ENCODE measurements around the gene ARID4B.
"Not testable (repeated sequence)": the region's sequence is repeated elsewhere in the genome, so short reads cannot be mapped to it uniquely, and the experiment has no call there.

Gene ARID4B

DNA sequence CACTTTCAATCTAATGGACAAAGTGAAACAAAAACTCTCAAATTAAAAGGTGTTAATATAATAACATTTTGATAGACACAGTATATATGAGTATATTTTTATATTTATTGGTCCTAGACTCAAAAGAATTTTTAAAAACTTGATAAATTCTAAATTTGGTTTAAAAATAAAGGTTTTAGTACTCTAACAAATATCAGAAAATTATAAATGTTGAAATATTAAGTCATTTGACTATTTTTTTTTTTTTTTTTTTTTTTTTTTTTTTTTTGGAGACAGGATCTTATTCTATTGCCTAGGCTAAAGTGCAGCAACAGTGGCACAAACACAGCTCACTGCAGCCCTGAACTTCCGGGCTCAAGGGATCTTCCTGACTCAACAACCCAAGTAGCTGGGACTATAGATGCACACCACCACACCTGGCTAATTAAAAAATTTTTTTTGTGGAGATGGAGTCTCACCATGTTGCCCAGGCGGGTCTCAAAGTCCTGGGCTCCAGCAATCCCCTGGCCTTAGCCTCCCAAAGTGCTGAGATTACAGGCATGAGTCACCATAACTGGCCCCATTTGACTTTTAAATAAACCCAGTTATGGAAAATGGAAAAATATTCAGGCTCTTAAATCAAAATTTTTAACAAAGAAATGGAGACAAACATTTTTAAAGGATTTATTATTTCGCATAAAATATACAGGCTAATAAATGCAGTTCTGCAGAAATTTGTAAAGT lies 106.2 kb downstream of the ARID4B start:
- DNase-seq: no peak

DNA sequence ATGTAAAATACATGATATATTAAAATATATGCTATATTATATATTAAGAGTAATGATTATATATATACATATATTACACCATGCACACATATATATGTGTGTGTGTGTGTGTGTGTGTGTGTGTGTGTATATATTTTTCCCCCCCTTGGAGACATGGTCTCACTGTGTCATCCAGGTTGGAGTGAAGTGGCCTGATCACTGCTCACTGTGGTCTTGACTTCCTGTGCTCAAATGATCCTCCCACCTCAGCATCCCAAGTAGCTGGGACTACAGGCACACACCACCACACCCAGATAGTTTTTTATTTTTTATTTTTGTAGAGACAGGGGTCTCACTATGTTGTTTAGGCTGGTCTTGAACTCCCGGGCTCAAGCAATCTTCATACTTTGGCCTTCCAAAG lies 112.5 kb downstream of the ARID4B start:
- DNase-seq: no peak

DNA sequence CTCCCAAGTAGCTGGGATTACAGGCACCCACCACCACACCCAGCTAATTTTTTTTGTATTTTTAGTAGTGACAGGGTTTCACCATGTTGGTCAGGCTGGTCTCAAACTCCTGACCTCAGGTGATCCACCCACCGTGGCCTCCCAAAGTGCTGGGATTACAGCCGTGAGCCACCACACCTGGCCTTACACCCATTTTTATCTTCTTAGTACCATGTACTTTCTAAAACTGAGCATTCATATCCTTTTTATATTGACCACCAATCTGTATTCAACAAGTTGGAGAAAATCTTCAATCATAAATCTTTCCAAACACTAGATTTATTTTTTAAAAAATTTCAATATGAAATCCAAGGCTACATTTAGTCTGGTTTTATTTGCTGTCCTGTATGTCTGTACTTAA lies 113.0 kb downstream of the ARID4B start:
- DNase-seq: not testable (repeated sequence)

DNA sequence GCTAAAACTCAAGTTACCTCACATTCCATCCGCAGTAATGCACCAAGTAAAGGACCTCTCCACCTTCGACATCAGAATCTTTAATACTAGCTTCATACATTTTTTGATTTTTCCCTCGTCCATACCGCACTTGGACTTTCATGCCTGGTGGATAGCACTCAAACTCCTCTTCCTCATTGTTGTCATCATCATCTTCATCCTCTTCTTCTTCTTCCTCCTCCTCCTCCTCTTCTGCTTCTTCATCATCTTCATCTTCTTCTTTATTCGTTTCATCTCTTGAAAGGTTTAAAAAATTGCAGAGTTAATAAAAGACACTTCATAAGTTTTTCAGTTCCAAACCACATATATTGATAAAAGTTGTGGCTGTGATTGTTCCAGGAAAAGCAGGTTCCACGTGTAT lies 114.2 kb downstream of the ARID4B start:
- DNase-seq: no peak

DNA sequence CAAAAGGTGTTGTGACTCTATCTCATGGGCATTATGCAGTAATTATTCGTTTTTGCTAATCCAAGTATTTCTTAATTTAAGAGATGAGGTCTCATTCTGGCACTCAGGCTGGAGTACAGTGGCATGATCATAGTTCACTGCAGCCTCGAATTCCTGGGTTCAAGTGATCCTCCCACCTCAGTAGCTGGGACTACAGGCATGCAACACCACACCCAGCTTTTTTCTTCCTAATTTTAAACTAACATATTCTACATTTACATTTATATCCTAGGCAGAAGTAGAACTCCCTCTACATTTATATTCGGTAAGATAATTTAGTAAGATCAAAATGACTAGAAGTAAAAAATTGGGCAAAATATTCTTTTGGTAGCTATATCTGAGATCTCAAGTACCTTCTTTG lies 116.5 kb downstream of the ARID4B start:
- no peak for DNase-seq

DNA sequence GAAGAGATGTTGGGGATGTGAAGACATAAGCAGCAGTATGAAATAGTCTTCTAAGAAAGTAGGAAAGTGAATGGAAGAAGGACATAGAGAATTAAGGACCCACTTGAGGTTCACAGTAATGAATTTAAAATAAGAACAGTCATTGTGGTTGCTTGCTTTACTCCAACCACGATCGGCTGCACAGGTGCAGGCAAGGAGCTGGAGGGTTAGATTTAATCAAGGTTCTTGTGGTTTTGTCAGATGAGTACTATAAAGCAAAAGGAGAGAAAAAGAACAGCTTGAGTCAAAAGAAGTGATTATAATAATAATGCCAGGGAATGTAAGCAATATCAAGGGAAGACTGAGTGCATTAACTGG lies 120.8 kb downstream of the ARID4B start:
- DNase-seq: peak; percentile 16

DNA sequence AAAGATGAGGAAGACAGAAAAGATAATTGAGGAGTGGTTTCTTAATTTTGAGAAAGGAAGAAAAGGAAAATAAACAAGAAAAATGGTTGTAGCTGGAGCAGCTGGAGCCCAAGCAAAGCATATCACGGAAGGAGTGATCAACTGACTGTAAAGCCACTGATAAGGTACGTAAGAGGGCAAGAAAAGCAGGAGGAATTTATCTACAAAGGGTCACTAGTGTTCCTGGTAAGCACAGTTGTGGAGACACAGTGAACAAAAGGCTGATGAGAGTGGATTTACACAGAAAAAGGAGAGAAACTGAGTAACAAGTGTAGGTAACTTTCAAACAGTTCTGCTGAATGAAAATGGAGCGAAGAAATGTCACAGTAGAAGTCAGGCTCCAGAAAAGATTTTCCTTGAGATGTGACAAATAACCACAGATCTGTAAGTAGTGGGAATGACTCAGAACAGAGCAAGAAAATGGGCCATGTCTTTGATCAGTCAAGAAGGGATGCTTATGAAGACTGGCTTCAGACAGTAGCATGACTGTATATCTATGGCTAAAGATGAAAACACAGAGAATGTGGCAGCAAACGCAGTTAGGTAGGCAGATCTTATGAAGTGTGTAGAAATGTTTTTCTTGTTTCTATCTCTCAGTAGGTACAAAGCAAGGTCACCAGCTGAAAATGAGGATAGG lies 121.3 kb downstream of the ARID4B start:
- no peak for DNase-seq

DNA sequence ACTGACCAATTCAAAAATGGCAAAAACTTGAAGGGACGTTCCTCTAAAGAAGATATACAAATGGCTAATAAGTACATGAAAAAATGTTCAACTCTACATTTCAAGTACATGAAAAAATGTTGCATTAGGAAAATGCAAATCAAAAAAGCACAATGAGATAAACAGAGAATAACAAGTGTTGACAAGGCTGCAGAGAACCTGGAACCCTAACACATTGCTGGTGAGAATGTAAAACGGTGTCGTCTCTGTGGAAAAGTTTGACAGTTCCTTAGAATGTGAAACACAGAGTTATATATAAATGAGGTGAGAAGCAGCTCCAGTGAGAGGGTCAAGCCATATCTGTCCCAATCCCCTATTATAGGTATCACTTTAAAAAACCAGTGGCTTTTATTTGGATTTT lies 122.3 kb downstream of the ARID4B start:
- DNase-seq: no peak

DNA sequence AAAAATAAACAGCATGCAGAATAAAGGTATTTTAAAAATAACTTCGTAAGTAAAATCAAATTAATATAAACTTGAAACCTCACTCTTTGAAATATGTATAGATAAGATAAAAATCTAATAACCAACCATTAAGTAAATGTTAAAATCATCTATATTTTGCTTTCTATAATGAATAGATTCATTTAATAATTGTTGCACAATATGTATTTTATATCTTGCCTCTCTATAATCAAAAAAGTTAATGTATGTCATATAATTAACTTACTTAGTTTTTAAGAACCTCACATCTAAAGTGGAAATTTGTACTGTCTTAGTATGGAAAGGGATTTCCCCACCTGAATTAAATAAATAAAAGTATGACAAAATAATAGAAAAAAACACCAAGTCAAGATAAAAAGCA lies 124.6 kb downstream of the ARID4B start:
- no peak for DNase-seq

DNA sequence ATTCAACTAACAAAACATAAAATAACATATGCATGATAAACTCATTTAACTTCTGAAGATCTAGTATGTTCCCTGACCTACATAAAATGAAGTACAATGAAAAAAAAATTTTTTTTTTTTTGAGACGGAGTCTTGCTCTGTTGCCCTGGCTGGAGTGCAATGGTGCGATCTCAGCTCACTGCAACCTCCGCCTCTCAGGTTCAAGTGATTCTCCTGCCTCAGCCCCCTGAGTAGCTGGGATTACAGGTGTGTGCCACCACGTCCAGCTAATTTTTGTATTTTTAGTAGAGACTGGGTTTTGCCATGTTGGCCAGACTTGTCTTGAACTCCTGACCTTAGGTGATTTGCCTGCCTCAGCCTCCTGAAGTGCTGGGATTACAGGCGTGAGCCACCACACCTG lies 125.5 kb downstream of the ARID4B start:
- not testable (repeated sequence) for DNase-seq

DNA sequence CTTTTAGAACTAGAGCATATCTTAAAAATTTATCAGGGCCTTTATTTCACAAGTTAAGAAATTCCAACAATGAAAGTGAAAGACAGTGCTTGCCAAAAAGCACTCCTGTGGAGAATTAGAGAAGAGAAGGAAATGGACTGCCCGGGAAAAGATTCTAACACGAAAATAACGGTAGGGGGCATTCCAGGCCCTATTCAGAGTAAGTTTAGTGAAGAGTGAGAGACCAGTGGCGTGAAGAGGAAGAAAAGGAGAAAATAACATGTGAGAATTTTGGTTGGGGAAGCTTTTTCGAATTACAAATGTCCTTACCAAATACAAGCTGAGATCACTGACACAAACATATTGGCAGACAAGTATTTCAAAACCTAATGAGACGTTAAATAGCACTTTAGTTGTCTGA lies 128.5 kb downstream of the ARID4B start:
- no peak for DNase-seq

DNA sequence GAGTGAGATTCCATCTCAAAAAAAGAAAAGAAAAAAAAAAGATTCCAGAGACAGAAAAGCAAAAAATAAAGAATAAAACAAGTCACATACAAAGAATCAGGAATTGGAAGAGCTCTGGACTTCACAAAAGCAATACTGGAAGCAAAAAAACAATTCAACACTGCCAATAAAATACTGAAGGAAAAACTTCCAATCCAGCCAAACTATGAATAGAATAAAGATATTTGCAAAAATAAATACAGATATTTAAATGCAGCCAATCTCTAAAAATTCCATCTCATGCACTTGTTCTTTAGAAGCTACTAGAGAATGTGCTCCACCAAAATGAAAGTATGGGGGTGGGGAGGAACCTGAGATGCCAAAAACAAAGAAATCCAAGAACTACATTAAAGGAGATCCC lies 137.5 kb downstream of the ARID4B start:
- DNase-seq: no peak

DNA sequence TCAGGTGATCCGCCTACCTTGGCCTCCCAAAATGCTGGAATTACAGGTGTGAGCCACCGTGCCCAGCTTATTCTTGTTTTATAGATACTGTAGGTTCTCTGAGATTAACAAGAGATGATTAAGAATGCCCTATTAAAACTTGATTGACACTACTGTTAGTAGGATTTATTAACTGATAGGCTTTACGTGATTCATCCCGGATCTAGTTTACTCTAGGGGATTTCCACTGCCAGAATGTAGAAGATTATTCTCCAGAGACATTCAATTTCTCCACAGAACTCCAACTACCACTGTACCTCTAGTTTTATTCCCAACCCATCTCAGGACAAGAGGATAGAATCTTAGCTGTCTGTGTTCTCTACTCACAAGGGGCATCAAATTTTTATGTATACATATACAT lies 140.7 kb downstream of the ARID4B start:
- no peak for DNase-seq

DNA sequence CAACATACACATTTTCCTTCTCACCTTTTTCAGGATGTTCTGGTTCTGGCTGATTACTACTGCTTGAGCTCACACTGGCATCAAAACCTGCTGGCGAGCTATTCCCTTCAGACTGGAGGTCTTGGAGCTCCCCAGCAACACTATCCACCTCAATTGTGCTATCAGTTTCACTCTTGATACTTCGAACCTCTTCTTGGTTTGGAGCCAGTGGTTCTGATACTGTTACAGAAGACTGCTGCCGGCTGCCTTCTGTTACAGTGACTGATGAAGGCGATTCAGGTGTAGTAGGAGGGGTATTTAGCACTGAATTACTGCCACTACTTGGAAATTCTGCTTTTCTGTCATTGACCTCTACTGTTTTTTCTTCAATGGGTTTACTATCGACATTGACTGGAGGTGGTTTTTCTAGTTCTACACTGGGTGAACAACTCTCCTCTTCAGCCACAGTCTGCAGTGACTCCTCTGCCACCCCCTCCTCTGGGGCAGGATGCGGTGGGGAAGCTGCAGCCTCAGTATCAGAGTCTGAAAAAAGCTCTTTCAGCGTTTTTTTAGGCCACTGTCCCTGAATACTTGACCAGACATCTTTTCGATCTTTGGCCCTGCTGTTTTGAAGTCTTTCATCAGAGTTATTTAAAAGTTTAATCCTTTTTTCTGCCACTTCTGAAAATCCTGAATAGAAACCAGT lies 146.3 kb downstream of the ARID4B start:
- no peak for DNase-seq

DNA sequence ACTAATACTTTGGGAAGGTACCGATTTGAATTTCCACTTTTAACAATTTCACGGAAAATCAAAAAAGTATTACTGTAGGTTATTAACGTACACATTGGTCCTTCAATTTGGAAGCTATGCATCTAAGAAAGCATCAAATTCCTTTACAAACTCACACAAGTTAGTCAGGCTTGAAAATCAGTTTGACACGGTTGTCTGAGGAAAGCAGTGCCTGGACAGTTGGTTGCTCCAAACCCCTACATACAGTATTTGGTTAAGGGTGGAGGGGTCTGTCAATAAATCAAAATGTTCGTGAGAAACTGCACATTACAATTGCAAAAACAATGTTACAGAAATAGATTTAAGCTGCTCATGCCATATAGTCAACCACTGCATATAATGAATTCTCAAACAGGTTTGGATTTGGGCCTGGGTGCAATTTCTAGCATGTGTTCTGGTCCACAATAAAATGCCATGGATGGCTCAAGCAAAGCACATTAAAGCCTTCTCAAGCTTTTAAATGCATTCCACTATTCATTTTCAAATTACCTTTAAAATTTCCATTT lies 147.0 kb downstream of the ARID4B start:
- DNase-seq: no peak

DNA sequence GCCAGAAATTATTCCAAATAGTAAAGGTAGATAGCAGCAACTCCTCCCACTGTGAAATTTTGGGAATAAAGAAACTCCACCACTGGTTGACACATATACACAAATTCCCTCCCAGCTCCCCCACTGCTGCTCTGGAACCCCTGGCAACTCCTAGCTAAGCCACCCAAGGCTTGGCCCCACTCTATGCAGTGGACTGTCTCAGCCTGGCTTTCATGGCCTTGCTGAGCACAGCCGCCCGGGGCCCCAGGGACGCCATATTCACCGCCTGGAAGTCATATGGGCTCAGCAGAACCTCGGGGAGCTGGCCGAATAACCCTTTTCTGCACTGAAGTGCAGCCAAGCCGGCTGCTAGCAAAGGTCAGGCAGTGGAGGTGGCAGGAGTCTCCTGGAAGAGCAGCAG lies 151.5 kb downstream of the ARID4B start:
- no peak for DNase-seq

DNA sequence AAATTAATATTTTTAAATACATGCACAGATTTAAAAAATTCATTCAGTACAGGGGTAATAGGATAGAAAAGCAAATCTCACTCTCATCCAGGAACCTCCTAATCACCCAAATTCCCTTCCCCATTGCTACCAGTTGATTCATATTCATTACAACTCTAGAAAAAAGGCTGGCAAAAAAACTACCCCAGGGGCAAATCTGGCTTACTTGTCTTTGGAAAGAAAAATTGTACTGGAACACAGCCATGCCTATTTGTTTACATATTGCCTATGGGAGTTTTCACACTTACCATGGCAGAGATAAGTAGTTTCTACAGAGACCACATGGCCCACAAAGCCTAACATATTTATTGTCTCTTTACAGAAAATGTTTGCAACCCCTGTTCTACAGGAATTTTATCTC lies 158.0 kb downstream of the ARID4B start:
- DNase-seq: no peak

DNA sequence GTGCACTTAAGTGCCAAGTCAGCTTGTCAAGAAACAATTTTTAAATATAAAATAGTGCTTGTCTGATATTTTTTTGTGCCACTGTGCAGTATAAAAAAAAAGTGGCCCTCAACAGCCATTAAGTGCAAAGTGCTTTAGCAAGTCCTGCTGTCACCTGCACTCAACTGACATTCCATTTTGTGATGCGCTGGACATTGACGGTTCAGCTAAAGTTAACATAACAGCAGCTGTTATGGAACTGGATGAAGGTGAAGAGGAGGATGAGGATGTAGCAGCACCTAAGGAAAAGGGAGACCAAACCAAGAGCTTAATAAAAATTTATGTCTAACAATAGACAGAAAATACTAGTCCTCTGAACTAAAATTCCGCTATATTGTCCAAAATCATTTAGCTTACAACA lies 159.6 kb downstream of the ARID4B start:
- no peak for DNase-seq

DNA sequence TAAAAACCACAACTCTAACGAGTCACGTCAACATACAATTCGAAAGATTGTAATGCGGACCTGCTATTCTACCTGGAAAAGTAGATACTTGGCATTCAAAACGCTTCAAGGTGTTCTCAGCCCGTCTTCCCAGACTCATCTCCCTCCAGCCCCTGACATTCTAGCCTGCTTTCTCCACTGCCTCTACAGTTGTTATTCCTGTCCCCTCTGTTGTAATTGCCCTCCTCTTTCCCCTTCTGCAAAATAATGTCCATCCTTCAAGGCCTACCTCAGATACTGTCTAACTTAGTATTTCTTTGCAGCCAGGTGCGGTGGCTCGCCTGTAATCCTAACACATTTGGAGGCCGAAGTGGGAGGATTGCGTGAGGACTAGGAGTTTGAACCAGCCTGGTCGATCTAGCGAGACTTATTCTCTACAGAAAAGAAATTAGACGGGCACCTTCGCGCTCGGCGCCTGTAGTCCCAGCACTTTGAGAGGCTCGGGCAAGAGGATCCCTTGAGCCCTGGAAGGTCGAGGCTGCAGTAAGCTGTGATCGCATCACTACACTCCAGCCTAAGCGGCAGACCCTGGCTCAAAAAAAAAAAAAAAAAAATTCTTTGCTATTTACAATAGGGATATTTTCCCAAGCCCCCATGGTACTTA lies 166.2 kb downstream of the ARID4B start:
- no peak for DNase-seq

DNA sequence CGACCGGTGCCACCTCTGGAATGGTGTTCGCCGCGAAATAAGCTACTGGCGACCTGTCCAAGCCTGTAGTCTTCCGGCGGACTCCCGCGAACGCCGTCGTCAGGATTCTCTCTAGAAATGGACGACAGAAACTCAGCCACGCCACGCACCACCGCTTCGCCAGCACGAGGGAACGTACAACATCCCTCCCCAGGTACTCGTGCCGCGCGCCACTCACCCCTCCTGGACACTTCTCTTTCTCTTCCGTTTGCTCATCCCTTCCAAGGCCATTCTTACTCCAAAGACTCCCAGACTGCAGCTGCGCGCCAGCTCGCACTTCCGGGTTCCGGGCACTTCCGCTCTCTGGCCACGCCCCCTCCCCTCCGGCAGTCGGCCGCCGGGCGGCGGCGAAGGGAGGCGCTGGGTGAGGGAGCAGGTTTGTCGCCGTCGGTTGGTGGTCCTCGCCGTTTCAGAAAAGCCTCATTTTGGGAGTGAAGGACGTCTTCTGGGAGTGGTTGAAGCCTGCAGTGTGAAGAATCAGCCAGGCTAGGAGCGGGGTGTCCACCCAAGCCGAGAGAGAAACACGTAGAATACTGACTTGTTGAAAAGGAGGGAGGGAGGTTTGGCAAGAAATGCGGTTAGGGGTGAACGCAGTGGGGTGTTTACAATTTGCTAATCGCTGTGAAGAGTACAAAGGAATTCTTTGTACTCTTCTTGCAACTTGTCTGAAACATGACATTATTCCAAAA lies 166.9 kb downstream of the ARID4B start, which contains the start of gene RBM34:
Gene RBM34 (minus strand): TSS at position 294 of the 728 bp plus-strand sequence. CDS start 24 bp downstream, at position 270.
- peak; percentile 89 for DNase-seq

DNA sequence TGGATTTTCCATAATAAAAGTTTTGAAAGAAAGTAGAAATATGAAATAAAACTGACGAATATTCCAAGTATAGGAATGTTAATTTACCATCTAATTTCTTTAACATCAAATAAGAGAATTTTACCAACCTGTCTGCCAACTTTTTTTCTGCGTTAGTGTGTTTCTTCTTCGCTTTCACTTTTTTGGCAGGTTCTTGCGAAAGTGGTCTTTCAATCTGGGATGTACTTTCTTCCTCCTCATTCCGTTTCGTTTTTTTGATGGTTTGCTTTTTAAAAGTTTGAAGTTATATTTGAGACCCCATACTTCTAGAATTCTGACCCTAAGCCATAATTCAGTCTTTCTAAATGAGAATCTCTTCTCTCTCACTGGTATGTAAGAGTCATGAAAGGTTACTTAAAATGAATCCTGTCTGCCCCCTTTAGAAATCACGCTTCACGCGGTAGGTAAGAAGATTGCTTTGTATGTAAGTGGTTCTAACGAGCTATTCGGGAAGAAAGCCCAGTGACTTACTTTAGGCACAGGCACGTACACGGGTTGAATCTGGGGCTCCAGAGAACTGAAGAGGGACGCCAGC lies 167.5 kb downstream of the ARID4B start:
- no peak for DNase-seq

DNA sequence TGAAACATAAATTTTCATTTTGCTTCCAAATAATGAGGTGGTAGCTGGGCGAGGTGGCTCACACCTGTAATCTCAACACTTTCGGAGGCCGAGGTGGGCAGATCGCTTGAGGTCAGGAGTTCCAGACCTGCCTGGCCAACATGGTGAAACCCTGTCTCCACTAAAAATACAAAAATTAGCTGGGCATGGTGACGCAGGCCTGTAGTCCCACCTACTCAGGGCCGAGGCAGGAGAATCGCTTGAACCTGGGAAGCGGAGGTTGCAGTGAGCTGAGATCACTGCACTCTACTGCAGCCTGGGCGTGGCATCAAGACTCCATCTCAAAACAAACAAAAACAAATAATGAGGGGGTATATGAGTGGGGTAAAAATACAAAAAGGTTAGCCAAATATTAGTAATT lies 168.0 kb downstream of the ARID4B start:
- not testable (repeated sequence) for DNase-seq

Measured in stimulated activated naive CD4-positive, alpha-beta T cell treated with Interleukin-2 at 50 U/mL for 16 hours (primary cell).